SK-N-SH (cell line): ENCODE data around the gene TBC1D20. TPM values are rescaled to one million over a fixed set of nuclear protein-coding genes. Genes with fewer than 3 reads are reported as not detected.

Source experiments
- CTCF ChIA-PET: fragments of 300-600, 350-600 bp; formaldehyde crosslinking; extraction: SDS; loops from one replicate; lab custom pipeline; 2021; lab: Yijun Ruan, JAX
- POLR2A ChIA-PET: fragments of 350-600 bp; sonication (Branson Sonifier 250); formaldehyde crosslinking; extraction: SDS; loops from one replicate; lab custom pipeline; 2020; ENCODE audit warnings: antibody characterized with exemption, inconsistent platforms; lab: Yijun Ruan, JAX
- DNase-seq: peaks from one replicate; pipeline ENCODE4 v3.0.0; 2012
- H2AFZ ChIP-seq: fragments of 200-600 bp; sonication (generic); 2 replicates; pipeline ENCODE4 v1.8.1; 2016; ENCODE audit warnings: antibody characterized with exemption, mild to moderate bottlenecking, low read depth
- H3F3A ChIP-seq: fragments of 200-600 bp; sonication (generic); replicated peaks from 2 replicates; pipeline ENCODE3; 2016; ENCODE audit warnings: antibody characterized with exemption, mild to moderate bottlenecking; ENCODE audit not compliant: insufficient read depth
- H3K27ac ChIP-seq, 2 experiments: fragments of 200-500 bp in 1 of 2; fragments of 200-600 bp in 1 of 2; sonication (Bioruptor generic) in 1 of 2; sonication (generic), shearing (Covaris generic) in 1 of 2; 2 replicates each; pipeline versions ENCODE4 v1.5.1 to v1.6.1; 2014 to 2016; ENCODE audit warnings: low read depth in 2 of 2, inconsistent platforms in 1 of 2, low read length in 1 of 2, mild to moderate bottlenecking in 1 of 2, mixed read lengths in 1 of 2
- H3K27me3 ChIP-seq: fragments of 200-600 bp; sonication (generic), shearing (Covaris generic); 2 replicates; pipeline ENCODE4 v1.6.1; 2016; ENCODE audit warnings: mixed run types; ENCODE audit not compliant: insufficient read depth
- H3K36me3 ChIP-seq, 2 experiments: fragments of 200-500 bp in 1 of 2; fragments of 200-600 bp in 1 of 2; sonication (Bioruptor generic) in 1 of 2; sonication (generic) in 1 of 2; replicated peaks in 1 of 2; 2 replicates each; pipeline versions ENCODE3 to v1.5.1; 2014 to 2016; ENCODE audit warnings: low read length in 1 of 2, mild to moderate bottlenecking in 1 of 2; ENCODE audit not compliant: insufficient read depth in 2 of 2, control insufficient read depth in 1 of 2
- H3K4me1 ChIP-seq, 2 experiments: fragments of 200-500 bp in 1 of 2; fragments of 200-600 bp in 1 of 2; sonication (Bioruptor generic) in 1 of 2; sonication (generic), shearing (Covaris generic) in 1 of 2; 2 replicates each; pipeline versions ENCODE4 v1.5.1 to v1.6.1; 2014 to 2016; ENCODE audit warnings: low read depth in 1 of 2, low read length in 1 of 2, mixed run types in 1 of 2; ENCODE audit not compliant: insufficient read depth in 2 of 2, control insufficient read depth in 1 of 2
- H3K4me2 ChIP-seq: fragments of 200-600 bp; sonication (generic), shearing (Covaris generic); 2 replicates; pipeline ENCODE4 v1.6.1; 2017; ENCODE audit warnings: mixed run types
- H3K4me3 ChIP-seq, 2 experiments: fragments of 200-500 bp in 1 of 2; fragments of 200-600 bp in 1 of 2; sonication (Bioruptor generic) in 1 of 2; sonication (generic), shearing (Covaris generic) in 1 of 2; 2 replicates each; pipeline versions ENCODE4 v1.5.1 to v1.8.1; 2014 to 2016; ENCODE audit warnings: low read depth in 2 of 2, inconsistent platforms in 1 of 2, low read length in 1 of 2, mild to moderate bottlenecking in 1 of 2, mixed read lengths in 1 of 2, moderate library complexity in 1 of 2
- H3K79me2 ChIP-seq: fragments of 200-600 bp; sonication (generic); 2 replicates; pipeline ENCODE4 v1.8.1; 2017; ENCODE audit warnings: mild to moderate bottlenecking; ENCODE audit not compliant: insufficient read depth
- H3K9ac ChIP-seq: fragments of 200-600 bp; sonication (generic); 2 replicates; pipeline ENCODE4 v1.6.1; 2017; ENCODE audit warnings: mixed run types
- H3K9me2 ChIP-seq: fragments of 200-600 bp; sonication (generic); 2 replicates; pipeline ENCODE4 v1.6.1; 2017; ENCODE audit warnings: mixed run types
- H3K9me3 ChIP-seq: fragments of 200-600 bp; sonication (generic); 2 replicates; pipeline ENCODE4 v1.6.1; 2017; ENCODE audit warnings: mixed run types, mild to moderate bottlenecking, moderate library complexity
- H4K20me1 ChIP-seq: fragments of 200-600 bp; sonication (generic); 2 replicates; pipeline ENCODE4 v1.6.1; 2017; ENCODE audit warnings: mild to moderate bottlenecking, mixed run types; ENCODE audit not compliant: insufficient read depth
- CHD2 ChIP-seq: fragments of 150-350 bp; IDR thresholded peaks from 2 replicates; pipeline ENCODE4 v1.6.1; 2018; ENCODE audit warnings: low read length; ENCODE audit not compliant: partially characterized antibody
- ELF1 ChIP-seq: IDR thresholded peaks from 2 replicates; pipeline ENCODE4 v1.4.0; 2012
- FOSL2 ChIP-seq: IDR thresholded peaks from 2 replicates; pipeline ENCODE4 v1.4.0; 2012; ENCODE audit warnings: low read depth, mild to moderate bottlenecking, moderate library complexity, borderline replicate concordance
- FOXM1 ChIP-seq: IDR thresholded peaks from 2 replicates; pipeline ENCODE4 v1.4.0; 2012; ENCODE audit warnings: low read depth, mild to moderate bottlenecking
- GABPA ChIP-seq: IDR thresholded peaks from 2 replicates; pipeline ENCODE4 v1.4.0; 2012; ENCODE audit warnings: low read depth, mild to moderate bottlenecking
- GATA2 ChIP-seq: sonication (generic); formaldehyde crosslinking; IDR thresholded peaks from 2 replicates; pipeline ENCODE4 v1.5.0; 2020; ENCODE audit warnings: mild to moderate bottlenecking, missing genetic modification reagents
- MEF2A ChIP-seq: IDR thresholded peaks from 2 replicates; pipeline ENCODE4 v1.4.0; 2012; ENCODE audit warnings: low read depth, borderline replicate concordance
- NFIC ChIP-seq: IDR thresholded peaks from 2 replicates; pipeline ENCODE4 v1.4.0; 2012; ENCODE audit warnings: borderline replicate concordance
- POLR2AphosphoS5 ChIP-seq: IDR thresholded peaks from 2 replicates; pipeline ENCODE4 v1.6.1; 2012; ENCODE audit warnings: low read depth, low read length
- RAD21 ChIP-seq: IDR thresholded peaks from 2 replicates; pipeline ENCODE4 v1.6.1; 2012; ENCODE audit warnings: mild to moderate bottlenecking, low read length
- RFX5 ChIP-seq: IDR thresholded peaks from 2 replicates; pipeline ENCODE4 v1.6.1; 2012; ENCODE audit warnings: mild to moderate bottlenecking, improper control_type of control experiment, low read length
- RXRA ChIP-seq: IDR thresholded peaks from 2 replicates; pipeline ENCODE4 v1.4.0; 2012; ENCODE audit warnings: low read depth, mild to moderate bottlenecking, borderline replicate concordance
- SMC3 ChIP-seq: IDR thresholded peaks from 2 replicates; pipeline ENCODE4 v1.6.1; 2012; ENCODE audit warnings: low read depth, low read length, improper control_type of control experiment
- WGBS: methylation state at CpG from one replicate; pipeline ENCODE4 v1.1.6; 2017; ENCODE audit warnings: low lambda C conversion rate; 5-methylcytosine and 5-hydroxymethylcytosine counted together
- polyA plus RNA-seq, 3 experiments: library from polyadenylated mRNA; depleted of rRNA; stranded (reverse); fragments of >200 nt; gene quantifications; 2 replicates each; pipeline ENCODE4 v1.2.3, GENCODE V29; 2012
- TF ChIP-seq, protein P1 (sequence below): IDR thresholded peaks from 2 replicates; pipeline ENCODE4 v1.6.1; 2012; ENCODE audit warnings: mild to moderate bottlenecking, low read depth, low read length, moderate library complexity

TBC1D20 gene
- polyA plus RNA-seq, 1 of the 3 experiments (the other 2 are of a cell fraction): 27.7 TPM

DNA sequence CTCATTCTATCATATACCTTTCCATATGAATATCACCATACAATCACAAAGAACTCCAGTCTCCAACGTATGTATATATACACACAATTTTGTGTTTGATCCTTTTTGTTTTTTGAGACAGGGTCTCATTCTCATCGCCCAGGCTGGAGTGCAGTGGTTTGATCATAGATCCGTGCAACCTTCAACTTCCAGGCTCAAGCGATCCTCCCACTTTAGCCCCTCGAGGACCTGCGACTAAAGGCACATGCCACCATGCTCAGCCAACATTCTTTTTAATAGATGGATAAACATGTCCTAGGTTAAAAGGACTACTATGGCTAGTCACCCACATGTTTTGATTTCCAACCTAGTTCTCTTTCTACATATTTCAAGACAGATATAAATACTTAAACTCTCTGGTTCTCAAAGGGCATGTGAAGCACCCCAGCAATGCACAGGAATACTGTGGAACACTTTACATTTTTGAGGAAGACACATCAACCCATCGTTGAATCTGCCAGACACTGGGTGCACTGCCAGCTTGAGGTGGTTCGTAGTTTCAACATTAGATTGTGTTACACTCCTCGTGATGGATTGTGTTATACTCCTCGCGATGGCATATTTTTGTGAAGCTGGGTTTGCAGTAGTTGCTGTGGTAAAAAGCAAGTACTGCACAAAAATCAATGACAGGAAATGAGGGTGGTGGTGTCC lies 40.9 kb upstream of the TBC1D20 start:
- no peak for DNase-seq
- no peaks in the 10 kb centered on the region for H3K27me3 ChIP-seq
- H3K36me3 ChIP-seq: peaks cover 49 to 74% of the 10 kb centered on the region in 2 experiments
- H4K20me1 ChIP-seq: peaks cover 21% of the 10 kb centered on the region
- H3F3A ChIP-seq: no peaks in the 10 kb centered on the region
- POLR2A ChIA-PET: no interaction called here
- WGBS: 94% methylated on average over 11 of the region's 11 CpGs
- no peak overlapping the region for H3K9ac ChIP-seq
- H3K4me2 ChIP-seq: no peak overlapping the region
- H3K9me2 ChIP-seq: no peaks in the 10 kb centered on the region
- H2AFZ ChIP-seq: no peak overlapping the region
- CTCF ChIA-PET: interaction anchor here (2.4 kb wide), 1 partner anchor 143 kb away, joined by 9 read pairs; no protein-coding TSS in a partner anchor
- no peaks in the 10 kb centered on the region for H3K9me3 ChIP-seq
- H3K4me1 ChIP-seq: peaks cover 0 to 2% of the 10 kb centered on the region in 2 experiments; a peak in 1 of 4 replicates
- H3K27ac ChIP-seq: no peak overlapping the region
- H3K79me2 ChIP-seq: peaks cover 26% of the 10 kb centered on the region
- TF ChIP-seq FOXM1: no peak
- no peak overlapping the region for H3K4me3 ChIP-seq

GRCh38 chr20:497979-498378 lies 35.6 kb upstream of the TBC1D20 start:
- ChIA-PET CTCF (interaction anchor here (0.6 to 1.4 kb wide), 3 partner anchors 11 to 239 kb away, joined by 3 read pairs; no protein-coding TSS in a partner anchor), POLR2A (no interaction called here)
- no peak overlapping the region for H3K27ac ChIP-seq
- H3K9ac ChIP-seq: no peak overlapping the region
- H3K9me2 ChIP-seq: no peaks in the 10 kb centered on the region
- H3K79me2 ChIP-seq: no peaks in the 10 kb centered on the region
- no peaks in the 10 kb centered on the region for H3K9me3 ChIP-seq
- H3K4me3 ChIP-seq: no peak overlapping the region
- H4K20me1 ChIP-seq: no peaks in the 10 kb centered on the region
- WGBS: 95% methylated on average over 2 of the region's 2 CpGs
- no peaks in the 10 kb centered on the region for H3F3A ChIP-seq
- H2AFZ ChIP-seq: no peak overlapping the region
- TF ChIP-seq NFIC (no peak), POLR2AphosphoS5 (no peak), SMC3 (no peak), FOSL2 (no peak), ELF1 (no peak), RAD21 (no peak), MEF2A (no peak), RFX5 (no peak), RXRA (no peak), GATA2 (CRISPR knock-in tag) (no peak), CHD2 (no peak), GABPA (no peak)
- TF ChIP-seq, protein P1, sequence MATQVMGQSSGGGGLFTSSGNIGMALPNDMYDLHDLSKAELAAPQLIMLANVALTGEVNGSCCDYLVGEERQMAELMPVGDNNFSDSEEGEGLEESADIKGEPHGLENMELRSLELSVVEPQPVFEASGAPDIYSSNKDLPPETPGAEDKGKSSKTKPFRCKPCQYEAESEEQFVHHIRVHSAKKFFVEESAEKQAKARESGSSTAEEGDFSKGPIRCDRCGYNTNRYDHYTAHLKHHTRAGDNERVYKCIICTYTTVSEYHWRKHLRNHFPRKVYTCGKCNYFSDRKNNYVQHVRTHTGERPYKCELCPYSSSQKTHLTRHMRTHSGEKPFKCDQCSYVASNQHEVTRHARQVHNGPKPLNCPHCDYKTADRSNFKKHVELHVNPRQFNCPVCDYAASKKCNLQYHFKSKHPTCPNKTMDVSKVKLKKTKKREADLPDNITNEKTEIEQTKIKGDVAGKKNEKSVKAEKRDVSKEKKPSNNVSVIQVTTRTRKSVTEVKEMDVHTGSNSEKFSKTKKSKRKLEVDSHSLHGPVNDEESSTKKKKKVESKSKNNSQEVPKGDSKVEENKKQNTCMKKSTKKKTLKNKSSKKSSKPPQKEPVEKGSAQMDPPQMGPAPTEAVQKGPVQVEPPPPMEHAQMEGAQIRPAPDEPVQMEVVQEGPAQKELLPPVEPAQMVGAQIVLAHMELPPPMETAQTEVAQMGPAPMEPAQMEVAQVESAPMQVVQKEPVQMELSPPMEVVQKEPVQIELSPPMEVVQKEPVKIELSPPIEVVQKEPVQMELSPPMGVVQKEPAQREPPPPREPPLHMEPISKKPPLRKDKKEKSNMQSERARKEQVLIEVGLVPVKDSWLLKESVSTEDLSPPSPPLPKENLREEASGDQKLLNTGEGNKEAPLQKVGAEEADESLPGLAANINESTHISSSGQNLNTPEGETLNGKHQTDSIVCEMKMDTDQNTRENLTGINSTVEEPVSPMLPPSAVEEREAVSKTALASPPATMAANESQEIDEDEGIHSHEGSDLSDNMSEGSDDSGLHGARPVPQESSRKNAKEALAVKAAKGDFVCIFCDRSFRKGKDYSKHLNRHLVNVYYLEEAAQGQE: no peak
- no peaks in the 10 kb centered on the region for H3K27me3 ChIP-seq
- no peak for DNase-seq
- H3K36me3 ChIP-seq: peaks cover 55 to 80% of the 10 kb centered on the region in 2 experiments
- H3K4me1 ChIP-seq: no peaks in the 10 kb centered on the region
- H3K4me2 ChIP-seq: no peak overlapping the region
